NCI-H2081 treated with DMSO at 0.1 percent for 48 hours (cell line): ENCODE data around the gene CAMK2N1.

Experiments used
- DNase-seq: peaks from one replicate; lab custom pipeline; 2025; lab: John Stamatoyannopoulos, UW

The CAMK2N1 gene

GRCh38 chr1:20443703-20444586, 42.1 kb downstream of the CAMK2N1 start:
- DNase-seq, result no peak

DNA sequence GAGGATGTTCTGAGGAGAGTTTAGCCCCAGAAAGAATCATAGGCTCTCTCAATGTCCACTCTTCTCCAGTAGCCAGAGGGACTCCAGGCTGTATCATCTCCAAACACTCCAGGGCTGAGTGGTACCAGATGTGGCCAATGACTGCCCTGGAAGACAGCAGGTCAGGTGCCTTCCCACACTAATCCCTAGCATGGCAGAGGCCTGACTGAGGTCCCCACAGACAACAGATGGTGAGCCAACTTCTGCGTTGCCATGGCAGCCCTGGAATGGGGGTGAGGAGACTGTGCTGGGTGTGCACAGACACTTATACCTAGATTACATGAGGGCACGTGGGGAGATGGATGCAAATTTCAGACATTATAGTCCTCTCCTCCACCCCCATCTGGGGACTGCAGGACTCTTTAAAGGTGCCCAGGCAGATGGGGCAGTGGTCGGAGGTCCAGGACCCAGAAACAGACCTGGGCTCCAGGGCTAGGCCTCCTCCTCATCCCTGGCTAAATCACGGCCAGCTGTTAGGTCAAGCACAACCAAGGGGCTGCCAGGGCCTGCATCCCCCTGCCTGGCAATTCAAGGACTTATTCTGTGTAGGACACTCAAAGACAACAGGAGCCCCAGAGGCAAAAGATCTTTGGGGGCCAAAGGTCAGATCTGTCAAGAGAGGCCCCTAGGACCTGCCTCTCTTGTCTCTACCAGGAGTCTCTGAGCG, 42.9 kb downstream of the CAMK2N1 start:
- no peak for DNase-seq

GRCh38 chr1:20440785-20441200, 45.2 kb downstream of the CAMK2N1 start:
- DNase-seq, result no peak

DNA sequence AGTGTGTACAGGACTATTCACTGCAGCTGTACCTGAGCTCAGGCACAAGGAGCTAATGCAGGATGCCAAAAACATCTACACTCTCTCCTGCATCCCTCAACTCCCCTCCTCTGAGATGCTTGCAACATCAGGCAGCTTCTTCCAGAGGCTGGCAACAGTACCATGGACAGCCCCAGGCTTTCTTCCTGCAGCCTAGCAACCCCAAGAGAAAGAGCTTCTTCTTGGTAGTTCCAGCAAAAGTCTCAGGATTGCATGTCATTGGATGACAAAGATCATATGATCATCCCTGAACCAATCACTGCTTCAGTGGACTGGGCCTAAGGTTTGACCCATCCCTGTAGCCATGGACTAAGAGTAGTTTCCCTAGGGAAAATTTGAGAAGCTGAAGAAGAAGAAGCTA, 46.7 kb downstream of the CAMK2N1 start:
- no peak for DNase-seq

GRCh38 chr1:20437640-20438039, 48.4 kb downstream of the CAMK2N1 start:
- no peak for DNase-seq

GRCh38 chr1:20432891-20433290, 53.1 kb downstream of the CAMK2N1 start:
- DNase-seq, result no peak
